ENCODE data around the gene CDH2.

- TF ChIP-seq CTCF (conservative IDR thresholded peaks at IDR 0.05 in 1 of 2, IDR thresholded peaks at IDR 0.05 in 1 of 2; ENCODE audit: low read depth in 1 of 2, low read length in 2 of 2): no peak
- TF ChIP-seq EZH2 (IDR thresholded peaks at IDR 0.05; ENCODE audit: low read length, missing control alignments): no peak
Observed at GRCh38 chr18:27921904-27922751, 254.8 kb downstream of the CDH2 start.
